PC-3 (cell line): ENCODE measurements around the gene LMOD3. TPM values are rescaled to one million over a fixed set of nuclear protein-coding genes. Genes with fewer than 3 reads are reported as not detected.
A peak's percentile ranks its signal among the peaks of the same experiment; 100 is the strongest.

Experiments used
- ATAC-seq: fragments of 200-7000 bp; cut with Tn5 transposase; 2 replicates; pipeline ENCODE4 v1.9.1; 2020; ENCODE audit warnings: mild to moderate bottlenecking, moderate library complexity
- Bru-seq: library from RNA; stranded (reverse); fragments of 400-500 nt; gene quantifications from one replicate; lab custom pipeline; 2021; lab: Mats Ljungman, UMichigan
- BruChase-seq, 2 experiments: library from RNA; stranded (reverse); fragments of 400-500 nt; gene quantifications; one replicate each; lab custom pipeline; 2021; lab: Mats Ljungman, UMichigan
- BruUV-seq: library from RNA; stranded (reverse); fragments of 400-500 nt; replicated peaks from 2 replicates; lab custom pipeline; 2021; lab: Mats Ljungman, UMichigan
- CTCF ChIA-PET: fragments of 300-600 bp; sonication (Branson Sonifier 250); formaldehyde crosslinking; loops from one replicate; lab custom pipeline; 2022; ENCODE audit warnings: antibody characterized with exemption; lab: Charles Lee
- POLR2A ChIA-PET: fragments of 300-600 bp; sonication (Branson Sonifier 250); formaldehyde crosslinking; loops from one replicate; lab custom pipeline; 2022; ENCODE audit warnings: antibody characterized with exemption; ENCODE audit not compliant: unreplicated experiment; lab: Charles Lee
- DNase-seq: peaks from one replicate; pipeline ENCODE4 v3.0.0-alpha.2; 2015
- H2AFZ ChIP-seq: fragments of 300-600 bp; sonication (generic); 2 replicates; pipeline ENCODE4 v1.6.0; 2016; ENCODE audit warnings: antibody characterized with exemption, low read length
- H3F3A ChIP-seq: fragments of 300-600 bp; sonication (generic); one replicate; pipeline ENCODE4 v1.6.0; 2017; ENCODE audit warnings: antibody characterized with exemption, low read length, control low read depth, mild to moderate bottlenecking; ENCODE audit not compliant: unreplicated experiment
- H3K27ac ChIP-seq: fragments of 300-600 bp; sonication (generic); 2 replicates; pipeline ENCODE4 v1.5.1; 2016; ENCODE audit warnings: mild to moderate bottlenecking, low read length
- H3K27me3 ChIP-seq: fragments of 300-600 bp; sonication (generic); 2 replicates; pipeline ENCODE4 v1.6.1; 2016; ENCODE audit warnings: low read length, mixed read lengths
- H3K36me3 ChIP-seq: fragments of 300-600 bp; sonication (generic); 2 replicates; pipeline ENCODE4 v1.6.1; 2016; ENCODE audit warnings: low read depth, mixed run types, low read length, mixed read lengths
- H3K4me1 ChIP-seq: fragments of 300-600 bp; sonication (generic); 2 replicates; pipeline ENCODE4 v1.5.1; 2016; ENCODE audit warnings: low read length; ENCODE audit not compliant: insufficient read depth
- H3K4me2 ChIP-seq: fragments of 300-600 bp; sonication (generic); 2 replicates; pipeline ENCODE4 v1.6.0; 2016; ENCODE audit warnings: low read length
- H3K4me3 ChIP-seq: fragments of 300-600 bp; sonication (generic); 2 replicates; pipeline ENCODE4 v1.5.1; 2016; ENCODE audit warnings: mild to moderate bottlenecking, low read length, mixed read lengths
- H3K79me2 ChIP-seq: fragments of 300-600 bp; sonication (generic); 2 replicates; pipeline ENCODE4 v1.6.1; 2017; ENCODE audit warnings: low read length, mixed read lengths
- H3K9ac ChIP-seq: fragments of 300-600 bp; sonication (generic); 2 replicates; pipeline ENCODE4 v1.6.0; 2016; ENCODE audit warnings: mild to moderate bottlenecking, low read length
- H3K9me2 ChIP-seq: fragments of 300-600 bp; sonication (generic); replicated peaks from 2 replicates; pipeline ENCODE4 v1.6.1; 2016; ENCODE audit warnings: mixed run types, low read length, mixed read lengths
- H3K9me3 ChIP-seq: fragments of 300-600 bp; sonication (generic); 2 replicates; pipeline ENCODE4 v1.6.1; 2016; ENCODE audit warnings: low read length, mixed read lengths
- H4K20me1 ChIP-seq: fragments of 300-600 bp; sonication (generic); 2 replicates; pipeline ENCODE4 v1.6.1; 2016; ENCODE audit warnings: low read length, mixed read lengths
- EZH2 ChIP-seq: fragments of 300-600 bp; sonication (generic); IDR thresholded peaks from one replicate; pipeline ENCODE4 v1.6.1; 2017; ENCODE audit warnings: antibody characterized with exemption, mild to moderate bottlenecking, low read length; ENCODE audit not compliant: unreplicated experiment
- EZH2phosphoT487 ChIP-seq: fragments of 300-600 bp; sonication (generic); IDR thresholded peaks from 2 replicates; pipeline ENCODE4 v1.6.1; 2018; ENCODE audit warnings: mild to moderate bottlenecking, antibody characterized with exemption, low read length, borderline replicate concordance
- intact Hi-C: fragments of 100-400 bp; cut with micrococcal nuclease; formaldehyde crosslinking; loops from 2 replicates; pipeline ENCODE4 v1.9.0; 2023
- long read RNA-seq: library from polyadenylated mRNA; unstranded; transcript quantifications from one replicate; pipeline ENCODE4 v2.0.0, GENCODE V29; 2021; ENCODE audit not compliant: unreplicated experiment
- total RNA-seq: library from RNA; depleted of rRNA; stranded (reverse); fragments of >200 nt; gene quantifications from 2 replicates; pipeline ENCODE4 v1.2.3, GENCODE V29; 2014; rRNA removed
- TF ChIP-seq, protein P1 (sequence below): fragments of 300-600 bp; sonication (generic); conservative IDR thresholded peaks from 2 replicates; pipeline ENCODE4 v1.5.1; 2017; ENCODE audit warnings: antibody characterized with exemption, low read depth, mild to moderate bottlenecking, low read length

LMOD3 gene
- total RNA-seq, result not detected in 2 replicates
- Bru-seq, nascent RNA, result percentile 5 among the genes with signal in this experiment
- BruChase-seq, experiment 1, labeled RNA remaining after a 6-hour chase, result not detected
- BruChase-seq, experiment 2, labeled RNA remaining after a 2-hour chase, result not detected
- long read RNA-seq, partial matches to known transcripts, result 0 of 3 reads
- long read RNA-seq, other reads (novel, unspliced or antisense), result 3 of 3 reads

DNA sequence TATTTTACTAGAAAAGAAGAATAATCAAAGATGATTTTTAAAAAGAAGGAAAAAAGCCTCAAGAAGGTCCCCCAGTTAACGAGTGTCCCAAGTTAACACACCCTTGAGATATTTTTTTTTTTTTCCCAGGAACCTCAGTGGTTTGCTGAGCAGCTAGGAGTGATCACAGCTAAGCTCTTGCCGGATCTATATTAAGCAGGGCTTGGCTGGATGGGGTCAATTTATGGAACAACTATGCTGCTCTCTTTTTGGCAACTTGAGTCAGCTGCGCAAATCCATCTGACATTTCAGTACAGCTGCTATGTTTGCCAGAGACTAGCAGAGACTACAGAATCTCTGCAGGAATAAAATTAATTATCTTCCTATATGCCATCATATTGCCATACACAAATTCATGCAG is at the start of gene LMOD3:
Gene LMOD3, minus strand, starts transcription at position 193 of the 400 bp plus-strand sequence. CDS start 209 bp downstream, outside the sequence.
- no peak within 1 kb of the TSS for H3K4me2 ChIP-seq
- no peaks in the 10 kb centered on the region for H3K79me2 ChIP-seq
- no peak within 1 kb of the TSS for H2AFZ ChIP-seq
- no peaks in the 10 kb centered on the region for H3K4me1 ChIP-seq
- ChIA-PET POLR2A (no interaction called here), CTCF (no interaction called here)
- H3K9me3 ChIP-seq, result no peaks in the 10 kb centered on the region
- no peaks in the 10 kb centered on the region for H3K9me2 ChIP-seq
- no peak within 1 kb of the TSS for H3K9ac ChIP-seq
- DNase-seq (no peak), ATAC-seq (no peak)
- H3K27me3 ChIP-seq, result no peaks in the 10 kb centered on the region
- H4K20me1 ChIP-seq, result no peaks in the 10 kb centered on the region
- no peaks in the 10 kb centered on the region for H3K36me3 ChIP-seq
- H3K4me3 ChIP-seq, result no peak within 1 kb of the TSS
- intact Hi-C loops, result loop anchor here (5.0 kb wide), 1 partner anchor 305 kb away; no protein-coding TSS in a partner anchor
- TF ChIP-seq, protein P1, sequence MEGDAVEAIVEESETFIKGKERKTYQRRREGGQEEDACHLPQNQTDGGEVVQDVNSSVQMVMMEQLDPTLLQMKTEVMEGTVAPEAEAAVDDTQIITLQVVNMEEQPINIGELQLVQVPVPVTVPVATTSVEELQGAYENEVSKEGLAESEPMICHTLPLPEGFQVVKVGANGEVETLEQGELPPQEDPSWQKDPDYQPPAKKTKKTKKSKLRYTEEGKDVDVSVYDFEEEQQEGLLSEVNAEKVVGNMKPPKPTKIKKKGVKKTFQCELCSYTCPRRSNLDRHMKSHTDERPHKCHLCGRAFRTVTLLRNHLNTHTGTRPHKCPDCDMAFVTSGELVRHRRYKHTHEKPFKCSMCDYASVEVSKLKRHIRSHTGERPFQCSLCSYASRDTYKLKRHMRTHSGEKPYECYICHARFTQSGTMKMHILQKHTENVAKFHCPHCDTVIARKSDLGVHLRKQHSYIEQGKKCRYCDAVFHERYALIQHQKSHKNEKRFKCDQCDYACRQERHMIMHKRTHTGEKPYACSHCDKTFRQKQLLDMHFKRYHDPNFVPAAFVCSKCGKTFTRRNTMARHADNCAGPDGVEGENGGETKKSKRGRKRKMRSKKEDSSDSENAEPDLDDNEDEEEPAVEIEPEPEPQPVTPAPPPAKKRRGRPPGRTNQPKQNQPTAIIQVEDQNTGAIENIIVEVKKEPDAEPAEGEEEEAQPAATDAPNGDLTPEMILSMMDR, result no peak
- TF ChIP-seq EZH2 (no peak), EZH2phosphoT487 (no peak)
- H3F3A ChIP-seq, result no peaks in the 10 kb centered on the region
- H3K27ac ChIP-seq, result no peak within 1 kb of the TSS
- no TSS peak for BruUV-seq

DNA sequence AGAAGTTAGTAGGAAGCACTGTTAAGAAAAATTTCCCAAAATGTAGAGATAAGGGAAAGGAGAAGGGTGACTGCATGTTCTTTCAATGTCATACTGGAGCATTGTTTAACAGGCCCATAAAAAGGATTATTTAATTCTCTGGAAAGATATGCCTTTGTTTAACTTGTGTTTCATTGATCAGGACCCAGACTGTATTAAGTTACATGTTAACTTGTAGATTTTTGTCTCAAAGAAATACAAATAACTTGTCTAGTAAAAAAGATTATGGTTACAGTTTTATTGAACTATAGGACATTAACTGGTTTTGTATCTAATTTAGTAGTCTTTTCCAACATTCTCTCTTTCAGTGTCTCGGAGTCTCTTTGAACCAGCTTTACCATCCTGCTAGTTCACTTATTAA is 49.7 kb upstream of the LMOD3 start:
- Histone ChIP-seq H3K27ac (no peak overlapping the region), H3K27me3 (no peaks in the 10 kb centered on the region), H3K9ac (no peak overlapping the region), H3K4me1 (no peaks in the 10 kb centered on the region), H3K9me3 (no peaks in the 10 kb centered on the region), H2AFZ (no peak overlapping the region), H3K79me2 (no peaks in the 10 kb centered on the region), H4K20me1 (no peaks in the 10 kb centered on the region), H3K36me3 (no peaks in the 10 kb centered on the region), H3K4me2 (no peak overlapping the region), H3F3A (no peaks in the 10 kb centered on the region), H3K4me3 (no peak overlapping the region), H3K9me2 (no peaks in the 10 kb centered on the region)
- no TSS peak for BruUV-seq
- ATAC-seq, result no peak
- no peak for DNase-seq
- ChIA-PET POLR2A (no interaction called here), CTCF (no interaction called here)
- intact Hi-C loops, result no loop called here
- TF ChIP-seq, protein P1, result no peak
- no peak for TF ChIP-seq EZH2
- TF ChIP-seq EZH2phosphoT487, result no peak

DNA sequence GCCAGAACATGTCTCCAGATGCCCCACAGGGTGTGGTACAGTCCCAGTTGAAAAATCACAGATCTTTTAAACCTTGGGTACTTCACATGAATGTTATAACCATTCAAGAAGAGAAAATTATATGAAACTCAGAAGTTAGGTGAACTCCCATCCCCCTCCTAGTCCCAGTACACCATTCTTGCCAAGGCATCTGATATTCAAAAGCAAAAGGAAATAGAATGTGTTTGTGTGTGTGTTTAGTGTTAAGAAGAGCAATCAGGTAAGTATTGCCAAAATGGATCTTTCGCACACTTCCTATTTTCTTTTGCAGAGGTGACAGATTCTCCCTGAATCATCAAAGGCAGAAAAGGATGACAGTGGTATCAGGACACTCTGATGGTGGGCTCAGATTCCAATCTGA is 44.1 kb upstream of the LMOD3 start:
- no peaks in the 10 kb centered on the region for H3K36me3 ChIP-seq
- H3K9ac ChIP-seq, result no peak overlapping the region
- POLR2A ChIA-PET, result no interaction called here
- H2AFZ ChIP-seq, result no peak overlapping the region
- no peaks in the 10 kb centered on the region for H3K79me2 ChIP-seq
- CTCF ChIA-PET, result no interaction called here
- no peaks in the 10 kb centered on the region for H3K9me2 ChIP-seq
- no peaks in the 10 kb centered on the region for H3K4me1 ChIP-seq
- no peak for TF ChIP-seq EZH2phosphoT487
- no peak for TF ChIP-seq EZH2
- TF ChIP-seq, protein P1, result no peak
- BruUV-seq, result no TSS peak
- no peaks in the 10 kb centered on the region for H3K9me3 ChIP-seq
- H3K4me3 ChIP-seq, result no peak overlapping the region
- intact Hi-C loops, result no loop called here
- no peaks in the 10 kb centered on the region for H3F3A ChIP-seq
- no peak for DNase-seq
- no peaks in the 10 kb centered on the region for H4K20me1 ChIP-seq
- no peak overlapping the region for H3K27ac ChIP-seq
- ATAC-seq, result no peak
- no peaks in the 10 kb centered on the region for H3K27me3 ChIP-seq
- H3K4me2 ChIP-seq, result no peak overlapping the region
